ENCODE data around the gene AADAT.
A peak's percentile ranks its signal among the peaks of the same experiment; 100 is the strongest.

DNA sequence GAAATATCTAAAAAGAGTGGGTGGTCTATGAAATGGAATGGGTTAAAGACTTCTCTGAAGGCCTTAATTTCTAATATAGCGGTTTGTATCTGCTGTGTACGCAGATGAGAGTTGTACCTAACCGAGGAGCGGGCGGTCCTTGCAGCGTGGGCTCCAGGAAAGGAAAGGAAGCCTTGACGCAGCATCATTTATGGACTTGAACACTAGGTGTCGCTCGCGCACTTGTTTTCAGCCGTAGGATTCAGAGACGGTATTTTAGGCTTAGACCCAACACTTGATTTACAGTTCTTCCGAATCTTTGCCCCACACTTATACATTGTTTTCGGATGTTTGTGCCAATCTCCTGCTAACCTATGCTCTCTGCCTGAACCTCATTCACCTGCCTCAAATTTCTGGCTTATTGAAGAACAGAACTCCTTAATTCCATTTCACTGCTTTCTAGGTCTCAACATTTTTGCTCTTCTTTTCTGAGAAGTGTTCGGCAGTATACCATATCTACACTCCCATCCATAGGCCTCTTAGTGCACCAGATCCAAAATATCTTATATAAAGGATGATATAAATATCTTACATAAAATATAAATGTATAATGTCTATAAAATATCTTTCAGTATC, 48.9 kb upstream of the AADAT start:
- TF ChIP-seq, protein P1, sequence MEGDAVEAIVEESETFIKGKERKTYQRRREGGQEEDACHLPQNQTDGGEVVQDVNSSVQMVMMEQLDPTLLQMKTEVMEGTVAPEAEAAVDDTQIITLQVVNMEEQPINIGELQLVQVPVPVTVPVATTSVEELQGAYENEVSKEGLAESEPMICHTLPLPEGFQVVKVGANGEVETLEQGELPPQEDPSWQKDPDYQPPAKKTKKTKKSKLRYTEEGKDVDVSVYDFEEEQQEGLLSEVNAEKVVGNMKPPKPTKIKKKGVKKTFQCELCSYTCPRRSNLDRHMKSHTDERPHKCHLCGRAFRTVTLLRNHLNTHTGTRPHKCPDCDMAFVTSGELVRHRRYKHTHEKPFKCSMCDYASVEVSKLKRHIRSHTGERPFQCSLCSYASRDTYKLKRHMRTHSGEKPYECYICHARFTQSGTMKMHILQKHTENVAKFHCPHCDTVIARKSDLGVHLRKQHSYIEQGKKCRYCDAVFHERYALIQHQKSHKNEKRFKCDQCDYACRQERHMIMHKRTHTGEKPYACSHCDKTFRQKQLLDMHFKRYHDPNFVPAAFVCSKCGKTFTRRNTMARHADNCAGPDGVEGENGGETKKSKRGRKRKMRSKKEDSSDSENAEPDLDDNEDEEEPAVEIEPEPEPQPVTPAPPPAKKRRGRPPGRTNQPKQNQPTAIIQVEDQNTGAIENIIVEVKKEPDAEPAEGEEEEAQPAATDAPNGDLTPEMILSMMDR (IDR thresholded peaks at IDR 0.05) = peak; percentile 70 to 85 (median 76)
- TF ChIP-seq POLR2A (IDR thresholded peaks at IDR 0.05) = no peak
